GM18505 (cell line): Measurements from ENCODE around the gene LSS.
"Not testable (repeated sequence)": the region's sequence is repeated elsewhere in the genome, so short reads cannot be mapped to it uniquely, and the experiment has no call there.

Experiments used
- ATAC-seq: cut with Tn5 transposase; IDR thresholded peaks from one replicate; pipeline ENCODE4 v1.9.1; 2021; ENCODE audit not compliant: unreplicated experiment
- POLR2A ChIP-seq: IDR thresholded peaks from 4 replicates; pipeline ENCODE4 v1.6.1; 2011; ENCODE audit warnings: borderline replicate concordance; ENCODE audit not compliant: insufficient read depth, insufficient read length; ENCODE audit errors: extremely low read depth

LSS gene

GRCh38 chr21:46145159-46145839, 83.3 kb downstream of the LSS start:
- ATAC-seq, result no peak
- no peak for TF ChIP-seq POLR2A

- no peak for ATAC-seq
- TF ChIP-seq POLR2A, result no peak
Measured at GRCh38 chr21:46144464-46145070, 84.0 kb downstream of the LSS start.

GRCh38 chr21:46142582-46143473, 85.7 kb downstream of the LSS start:
- TF ChIP-seq POLR2A, result no peak
- no peak for ATAC-seq

GRCh38 chr21:46141767-46142581, 86.6 kb downstream of the LSS start:
- TF ChIP-seq POLR2A, result no peak

DNA sequence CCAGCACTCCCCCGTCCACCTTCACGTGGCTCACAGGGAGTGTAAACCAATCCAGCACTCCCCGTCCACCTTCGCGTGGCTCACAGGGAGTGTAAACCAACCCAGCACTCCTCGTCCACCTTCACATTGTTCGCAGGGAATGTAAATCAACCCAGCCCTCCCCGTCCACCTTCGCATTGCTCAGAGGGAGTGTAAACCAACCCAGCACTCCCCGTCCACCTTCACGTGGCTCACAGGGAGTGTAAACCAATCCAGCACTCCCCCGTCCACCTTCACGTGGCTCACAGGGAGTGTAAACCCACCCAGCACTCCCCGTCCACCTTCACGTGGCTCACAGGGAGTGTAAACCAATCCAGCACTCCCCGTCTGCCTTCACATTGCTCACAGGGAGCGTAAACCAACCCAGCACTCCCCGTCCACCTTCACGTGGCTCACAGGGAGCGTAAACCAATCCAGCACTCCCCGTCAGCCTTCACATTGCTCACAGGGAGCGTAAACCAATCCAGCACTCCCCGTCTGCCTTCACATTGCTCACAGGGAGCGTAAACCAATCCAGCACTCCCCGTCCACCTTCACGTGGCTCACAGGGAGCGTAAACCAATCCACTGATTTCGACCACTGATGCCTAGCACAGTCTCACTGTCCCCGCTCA, 88.1 kb downstream of the LSS start:
- ATAC-seq, result not testable (repeated sequence)

More at GRCh38 chr21:46141767-46142581, 86.6 kb downstream of the LSS start:
- ATAC-seq, result no peak

DNA sequence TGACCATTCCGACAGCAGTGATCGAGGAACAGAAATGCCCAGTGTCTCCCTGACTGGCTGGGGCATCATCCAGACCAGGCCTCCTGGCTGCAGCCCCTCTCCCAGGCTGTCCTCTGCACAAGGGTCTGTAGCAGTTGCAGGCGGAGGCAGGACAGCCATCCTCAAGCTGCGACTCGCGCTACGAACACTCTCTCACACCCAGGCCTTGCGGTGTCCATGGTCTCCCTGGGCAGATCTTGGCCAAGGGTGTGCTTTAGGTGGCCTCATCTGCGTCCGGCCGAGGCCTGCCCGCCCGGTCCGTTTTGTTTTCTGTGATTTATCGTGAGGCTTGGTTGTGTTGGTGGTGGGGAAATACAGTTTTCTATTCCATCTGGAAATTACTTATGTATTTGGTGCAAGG, 88.9 kb downstream of the LSS start:
- TF ChIP-seq POLR2A, result no peak
- ATAC-seq, result no peak

DNA sequence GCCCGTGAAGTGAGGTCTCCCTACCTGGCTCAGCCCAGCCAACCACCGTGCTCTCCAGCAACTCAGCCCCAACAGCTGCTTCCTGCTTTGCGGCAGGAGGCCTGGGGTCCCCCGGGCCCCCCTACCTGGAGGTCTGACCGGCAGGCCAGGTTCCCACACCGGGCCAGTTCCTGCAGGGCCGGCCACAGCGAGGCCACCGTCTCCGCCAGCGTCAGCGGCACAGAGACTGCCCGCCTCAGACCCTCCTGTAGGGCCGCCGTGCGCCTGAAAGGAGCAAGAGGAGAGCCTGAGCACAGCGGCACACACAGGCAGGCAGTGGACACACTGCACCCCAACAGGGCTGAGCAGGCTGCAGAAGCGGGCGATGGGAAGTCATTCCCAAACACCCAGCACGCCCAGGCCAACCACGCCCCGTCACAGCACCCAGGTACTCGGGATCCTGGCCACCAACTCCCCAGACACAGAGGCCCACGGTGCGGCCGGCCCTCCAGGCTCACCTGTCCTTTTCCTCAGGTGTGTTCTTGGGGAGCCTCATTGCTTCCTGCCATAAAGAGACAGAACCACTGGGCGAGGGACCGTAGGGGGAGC, 90.1 kb downstream of the LSS start:
- no peak for TF ChIP-seq POLR2A
- ATAC-seq, result no peak
